Neural cell (in vitro differentiated cells): ENCODE measurements around the gene PRKG1. TPM values are rescaled to one million over a fixed set of nuclear protein-coding genes. Genes with fewer than 3 reads are reported as not detected.

Experiments
- H2AFZ ChIP-seq: fragments of 200-600, 300-800 bp; sonication (generic), shearing (Covaris generic); 2 replicates; pipeline ENCODE4 v1.6.0; 2014; ENCODE audit warnings: low read depth, mild to moderate bottlenecking, antibody characterized with exemption, low read length, moderate library complexity
- H3F3A ChIP-seq: fragments of 200-600 bp; shearing (Covaris generic); 2 replicates; pipeline ENCODE4 v1.6.1; 2016; ENCODE audit warnings: mild to moderate bottlenecking, moderate library complexity, mixed read lengths, antibody characterized with exemption, low read length; ENCODE audit not compliant: insufficient read depth, poor library complexity, severe bottlenecking
- H3K27ac ChIP-seq: fragments of 200-600, 300-800 bp; sonication (generic), shearing (Covaris generic); 2 replicates; pipeline ENCODE4 v1.5.1; 2014; ENCODE audit warnings: mild to moderate bottlenecking, low read length, moderate library complexity
- H3K27me3 ChIP-seq: fragments of 300-800, 200-600 bp; sonication (generic), shearing (Covaris generic); 2 replicates; pipeline ENCODE4 v1.6.0; 2014; ENCODE audit warnings: mild to moderate bottlenecking, low read depth, low read length, moderate library complexity; ENCODE audit not compliant: insufficient read depth
- H3K36me3 ChIP-seq: fragments of 300-800, 200-600 bp; sonication (generic), shearing (Covaris generic); 2 replicates; pipeline ENCODE4 v1.5.1; 2014; ENCODE audit warnings: mild to moderate bottlenecking, antibody characterized with exemption, low read length, moderate library complexity; ENCODE audit not compliant: insufficient read depth
- H3K4me2 ChIP-seq: fragments of 300-800, 200-600 bp; sonication (generic), shearing (Covaris generic); 2 replicates; pipeline ENCODE4 v1.6.0; 2014; ENCODE audit warnings: mild to moderate bottlenecking, low read length
- H3K4me3 ChIP-seq: fragments of 300-800, 200-600 bp; sonication (generic), shearing (Covaris generic); 2 replicates; pipeline ENCODE4 v1.5.1; 2014; ENCODE audit warnings: mild to moderate bottlenecking, low read length, moderate library complexity
- H3K79me2 ChIP-seq: fragments of 200-600 bp; shearing (Covaris generic); replicated peaks from 2 replicates; pipeline ENCODE4 v1.6.0; 2014; ENCODE audit warnings: mild to moderate bottlenecking, low read length, moderate library complexity; ENCODE audit not compliant: insufficient read depth
- H3K9ac ChIP-seq: fragments of 300-800, 200-600 bp; sonication (generic), shearing (Covaris generic); 2 replicates; pipeline ENCODE4 v1.6.1; 2016; ENCODE audit warnings: mild to moderate bottlenecking, low read length, mixed read lengths
- H3K9me2 ChIP-seq: fragments of 200-600 bp; shearing (Covaris generic); 2 replicates; pipeline ENCODE4 v1.6.1; 2016; ENCODE audit warnings: mild to moderate bottlenecking, low read length, mixed read lengths; ENCODE audit not compliant: insufficient read depth
- H3K9me3 ChIP-seq: fragments of 200-600, 300-800 bp; sonication (generic), shearing (Covaris generic); 2 replicates; pipeline ENCODE4 v1.6.1; 2016; ENCODE audit warnings: mild to moderate bottlenecking, mixed run types, low read length, moderate library complexity, mixed read lengths
- H4K20me1 ChIP-seq: fragments of 200-600 bp; shearing (Covaris generic); 2 replicates; pipeline ENCODE4 v1.6.1; 2016; ENCODE audit warnings: mild to moderate bottlenecking, mixed run types; ENCODE audit not compliant: insufficient read depth
- EP300 ChIP-seq: fragments of 450-650 bp; conservative IDR thresholded peaks from 2 replicates; pipeline ENCODE4 v1.6.1; 2014; ENCODE audit warnings: antibody characterized with exemption, mild to moderate bottlenecking, moderate library complexity; ENCODE audit not compliant: poor library complexity, severe bottlenecking
- EZH2 ChIP-seq: fragments of 200-600, 300-800 bp; shearing (Covaris generic), sonication (generic); IDR thresholded peaks from 2 replicates; pipeline ENCODE4 v1.6.1; 2014; ENCODE audit warnings: antibody characterized with exemption, low read length, borderline replicate concordance, mild to moderate bottlenecking; ENCODE audit not compliant: insufficient read depth, poor library complexity, severe bottlenecking
- MXI1 ChIP-seq: fragments of 450-650 bp; conservative IDR thresholded peaks from 2 replicates; pipeline ENCODE4 v1.6.1; 2014; ENCODE audit warnings: antibody characterized with exemption, mild to moderate bottlenecking; ENCODE audit not compliant: poor library complexity, severe bottlenecking
- POLR2AphosphoS5 ChIP-seq: IDR thresholded peaks from 2 replicates; pipeline ENCODE4 v1.6.1; 2012
- RAD21 ChIP-seq: fragments of 450-650 bp; conservative IDR thresholded peaks from 2 replicates; pipeline ENCODE4 v1.6.1; 2014; ENCODE audit warnings: antibody characterized with exemption, mild to moderate bottlenecking, moderate library complexity
- SMC3 ChIP-seq: fragments of 450-650 bp; conservative IDR thresholded peaks from 2 replicates; pipeline ENCODE4 v1.6.1; 2014; ENCODE audit warnings: antibody characterized with exemption, mild to moderate bottlenecking, moderate library complexity; ENCODE audit not compliant: poor library complexity
- TAF1 ChIP-seq: IDR thresholded peaks from 2 replicates; pipeline ENCODE4 v1.6.1; 2012; ENCODE audit warnings: low read depth
- polyA plus RNA-seq: library from polyadenylated mRNA; depleted of rRNA; stranded (reverse); fragments of >200 nt; gene quantifications from 2 replicates; pipeline ENCODE4 v1.2.3, GENCODE V29; 2014
- TF ChIP-seq, protein P1 (sequence below): fragments of 450-650 bp; IDR thresholded peaks from 2 replicates; pipeline ENCODE4 v1.5.1; 2014; ENCODE audit warnings: antibody characterized with exemption, mild to moderate bottlenecking, moderate library complexity; ENCODE audit not compliant: poor library complexity, severe bottlenecking
- TF ChIP-seq, protein P2 (sequence below): IDR thresholded peaks from 2 replicates; pipeline ENCODE4 v1.6.1; 2012; ENCODE audit warnings: borderline replicate concordance

PRKG1 gene
- polyA plus RNA-seq, 1 donor from 2014 or later: 2.2 TPM

DNA sequence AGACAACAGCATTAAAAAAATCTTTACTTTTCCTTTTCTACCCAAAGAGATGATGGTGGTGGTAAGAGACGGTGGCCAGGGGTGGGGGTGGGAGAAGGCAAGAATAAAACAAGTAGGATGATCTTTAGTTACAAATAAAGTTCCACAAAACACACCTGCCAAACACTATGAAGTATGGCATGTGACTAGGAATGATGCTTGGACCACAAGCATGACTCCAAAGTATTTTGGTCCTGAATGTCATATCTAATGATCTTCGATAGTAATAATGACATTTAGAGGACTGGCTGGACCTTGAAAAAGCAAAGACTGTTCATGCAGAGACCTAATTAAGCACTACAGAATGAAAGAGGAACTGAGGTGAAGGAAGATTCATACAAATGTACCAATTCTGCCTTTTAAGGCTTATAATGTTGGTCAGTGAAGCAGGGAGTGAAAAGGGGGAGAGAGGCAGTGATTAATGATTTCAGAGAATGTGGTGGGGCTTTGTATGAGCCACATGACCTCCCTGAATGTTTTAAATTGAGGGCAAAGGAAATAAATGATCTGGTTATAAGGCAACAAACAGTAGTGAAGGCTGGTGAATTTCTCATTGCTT is 1210.2 kb downstream of the PRKG1 start:
- H3K4me2 ChIP-seq: no peak overlapping the region
- no peaks in the 10 kb centered on the region for H4K20me1 ChIP-seq
- H3K79me2 ChIP-seq: no peaks in the 10 kb centered on the region
- no peaks in the 10 kb centered on the region for H3F3A ChIP-seq
- no peak overlapping the region for H3K27ac ChIP-seq
- H3K27me3 ChIP-seq: no peaks in the 10 kb centered on the region
- H3K9ac ChIP-seq: no peak overlapping the region
- H3K9me2 ChIP-seq: no peaks in the 10 kb centered on the region
- no peaks in the 10 kb centered on the region for H3K36me3 ChIP-seq
- no peak for TF ChIP-seq TAF1
- TF ChIP-seq POLR2AphosphoS5: no peak
- no peak for TF ChIP-seq MXI1
- TF ChIP-seq SMC3: no peak
- no peak for TF ChIP-seq EP300
- TF ChIP-seq, protein P1, sequence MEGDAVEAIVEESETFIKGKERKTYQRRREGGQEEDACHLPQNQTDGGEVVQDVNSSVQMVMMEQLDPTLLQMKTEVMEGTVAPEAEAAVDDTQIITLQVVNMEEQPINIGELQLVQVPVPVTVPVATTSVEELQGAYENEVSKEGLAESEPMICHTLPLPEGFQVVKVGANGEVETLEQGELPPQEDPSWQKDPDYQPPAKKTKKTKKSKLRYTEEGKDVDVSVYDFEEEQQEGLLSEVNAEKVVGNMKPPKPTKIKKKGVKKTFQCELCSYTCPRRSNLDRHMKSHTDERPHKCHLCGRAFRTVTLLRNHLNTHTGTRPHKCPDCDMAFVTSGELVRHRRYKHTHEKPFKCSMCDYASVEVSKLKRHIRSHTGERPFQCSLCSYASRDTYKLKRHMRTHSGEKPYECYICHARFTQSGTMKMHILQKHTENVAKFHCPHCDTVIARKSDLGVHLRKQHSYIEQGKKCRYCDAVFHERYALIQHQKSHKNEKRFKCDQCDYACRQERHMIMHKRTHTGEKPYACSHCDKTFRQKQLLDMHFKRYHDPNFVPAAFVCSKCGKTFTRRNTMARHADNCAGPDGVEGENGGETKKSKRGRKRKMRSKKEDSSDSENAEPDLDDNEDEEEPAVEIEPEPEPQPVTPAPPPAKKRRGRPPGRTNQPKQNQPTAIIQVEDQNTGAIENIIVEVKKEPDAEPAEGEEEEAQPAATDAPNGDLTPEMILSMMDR: no peak
- TF ChIP-seq, protein P2, sequence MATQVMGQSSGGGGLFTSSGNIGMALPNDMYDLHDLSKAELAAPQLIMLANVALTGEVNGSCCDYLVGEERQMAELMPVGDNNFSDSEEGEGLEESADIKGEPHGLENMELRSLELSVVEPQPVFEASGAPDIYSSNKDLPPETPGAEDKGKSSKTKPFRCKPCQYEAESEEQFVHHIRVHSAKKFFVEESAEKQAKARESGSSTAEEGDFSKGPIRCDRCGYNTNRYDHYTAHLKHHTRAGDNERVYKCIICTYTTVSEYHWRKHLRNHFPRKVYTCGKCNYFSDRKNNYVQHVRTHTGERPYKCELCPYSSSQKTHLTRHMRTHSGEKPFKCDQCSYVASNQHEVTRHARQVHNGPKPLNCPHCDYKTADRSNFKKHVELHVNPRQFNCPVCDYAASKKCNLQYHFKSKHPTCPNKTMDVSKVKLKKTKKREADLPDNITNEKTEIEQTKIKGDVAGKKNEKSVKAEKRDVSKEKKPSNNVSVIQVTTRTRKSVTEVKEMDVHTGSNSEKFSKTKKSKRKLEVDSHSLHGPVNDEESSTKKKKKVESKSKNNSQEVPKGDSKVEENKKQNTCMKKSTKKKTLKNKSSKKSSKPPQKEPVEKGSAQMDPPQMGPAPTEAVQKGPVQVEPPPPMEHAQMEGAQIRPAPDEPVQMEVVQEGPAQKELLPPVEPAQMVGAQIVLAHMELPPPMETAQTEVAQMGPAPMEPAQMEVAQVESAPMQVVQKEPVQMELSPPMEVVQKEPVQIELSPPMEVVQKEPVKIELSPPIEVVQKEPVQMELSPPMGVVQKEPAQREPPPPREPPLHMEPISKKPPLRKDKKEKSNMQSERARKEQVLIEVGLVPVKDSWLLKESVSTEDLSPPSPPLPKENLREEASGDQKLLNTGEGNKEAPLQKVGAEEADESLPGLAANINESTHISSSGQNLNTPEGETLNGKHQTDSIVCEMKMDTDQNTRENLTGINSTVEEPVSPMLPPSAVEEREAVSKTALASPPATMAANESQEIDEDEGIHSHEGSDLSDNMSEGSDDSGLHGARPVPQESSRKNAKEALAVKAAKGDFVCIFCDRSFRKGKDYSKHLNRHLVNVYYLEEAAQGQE: no peak
- TF ChIP-seq RAD21: no peak
- H2AFZ ChIP-seq: no peak overlapping the region
- no peaks in the 10 kb centered on the region for H3K9me3 ChIP-seq
- H3K4me3 ChIP-seq: no peak overlapping the region

DNA sequence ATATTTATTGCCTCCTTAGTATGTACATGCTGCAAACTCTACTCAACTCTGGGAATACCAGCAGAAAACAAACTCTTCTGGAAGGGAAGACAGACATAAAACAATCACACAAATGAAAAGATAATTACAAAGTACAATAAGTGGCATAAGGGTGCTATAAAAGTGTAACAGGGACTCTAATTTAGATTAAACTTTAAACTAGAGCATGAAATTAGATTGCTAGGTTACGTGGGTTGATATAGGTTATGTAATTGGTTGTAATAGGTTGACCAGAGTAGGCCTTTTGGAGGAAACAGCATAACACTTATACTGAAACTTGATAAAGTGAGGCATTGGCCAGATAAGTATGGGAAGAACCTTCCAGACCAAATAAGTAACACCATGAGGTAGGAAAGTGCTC is 1213.6 kb downstream of the PRKG1 start:
- H2AFZ ChIP-seq: no peak overlapping the region
- no peak overlapping the region for H3K9ac ChIP-seq
- no peaks in the 10 kb centered on the region for H3F3A ChIP-seq
- H4K20me1 ChIP-seq: no peaks in the 10 kb centered on the region
- H3K4me3 ChIP-seq: no peak overlapping the region
- H3K36me3 ChIP-seq: no peaks in the 10 kb centered on the region
- TF ChIP-seq EZH2 (no peak), SMC3 (no peak), MXI1 (no peak), POLR2AphosphoS5 (no peak), TAF1 (no peak), EP300 (no peak), RAD21 (no peak)
- TF ChIP-seq, protein P1: no peak
- TF ChIP-seq, protein P2: no peak
- H3K27ac ChIP-seq: no peak overlapping the region
- no peaks in the 10 kb centered on the region for H3K79me2 ChIP-seq
- no peaks in the 10 kb centered on the region for H3K9me3 ChIP-seq
- H3K9me2 ChIP-seq: no peaks in the 10 kb centered on the region
- H3K4me2 ChIP-seq: no peak overlapping the region
- H3K27me3 ChIP-seq: no peaks in the 10 kb centered on the region
